Ectodermal cell (in vitro differentiated cells): Measurements from ENCODE around the gene SRRM3.
"Not testable (repeated sequence)": the region's sequence is repeated elsewhere in the genome, so short reads cannot be mapped to it uniquely, and the experiment has no call there.

ENCODE experiments used
- H3K27ac ChIP-seq: 2 replicates; pipeline ENCODE4 v1.7.0; 2013; ENCODE audit warnings: mild to moderate bottlenecking, low read depth, low read length; ENCODE audit not compliant: insufficient read depth, poor library complexity, severe bottlenecking
- H3K27me3 ChIP-seq: 2 replicates; pipeline ENCODE4 v1.7.0; 2013; ENCODE audit warnings: mild to moderate bottlenecking, low read length; ENCODE audit not compliant: insufficient read depth, control insufficient read depth, poor library complexity, severe bottlenecking
- H3K36me3 ChIP-seq: one replicate; pipeline ENCODE4 v1.7.0; 2013; ENCODE audit warnings: low read length; ENCODE audit not compliant: control insufficient read depth, insufficient read depth
- H3K4me1 ChIP-seq: one replicate; pipeline ENCODE4 v1.7.0; 2013; ENCODE audit warnings: low read length; ENCODE audit not compliant: control insufficient read depth, insufficient read depth
- H3K4me3 ChIP-seq: 2 replicates; pipeline ENCODE4 v1.7.0; 2013; ENCODE audit warnings: low read depth, low read length, control low read depth; ENCODE audit not compliant: insufficient read depth
- H3K9me3 ChIP-seq: 2 replicates; pipeline ENCODE4 v1.7.0; 2013; ENCODE audit warnings: mild to moderate bottlenecking, low read length, moderate library complexity; ENCODE audit not compliant: control insufficient read depth
- WGBS, 2 experiments: methylation state at CpG; one replicate each; pipeline ENCODE4 v1.1.7; 2013; ENCODE audit warnings: missing lambda C conversion rate in 2 of 2; 5-methylcytosine and 5-hydroxymethylcytosine counted together

SRRM3 gene

GRCh38 chr7:76191783-76192240, 9.9 kb upstream of the SRRM3 start:
- Histone ChIP-seq H3K27me3 (no peaks in the 10 kb centered on the region), H3K9me3 (no peaks in the 10 kb centered on the region), H3K27ac (no peak overlapping the region), H3K36me3 (no peaks in the 10 kb centered on the region), H3K4me1 (no peaks in the 10 kb centered on the region), H3K4me3 (no peak overlapping the region)
- whole genome bisulfite sequencing, 2 experiments: 11 to 38% methylated on average over 3 of the region's 3 CpGs

GRCh38 chr7:76193466-76193865, 8.2 kb upstream of the SRRM3 start:
- Histone ChIP-seq H3K4me3 (no peak overlapping the region), H3K9me3 (no peaks in the 10 kb centered on the region), H3K36me3 (no peaks in the 10 kb centered on the region), H3K27ac (no peak overlapping the region), H3K27me3 (no peaks in the 10 kb centered on the region), H3K4me1 (no peaks in the 10 kb centered on the region)
- WGBS, 2 experiments: 91 to 93% methylated on average over 4 of the region's 4 CpGs

- no peaks in the 10 kb centered on the region for H3K36me3 ChIP-seq
- H3K4me1 ChIP-seq: no peaks in the 10 kb centered on the region
- H3K9me3 ChIP-seq: no peaks in the 10 kb centered on the region
- WGBS, 2 experiments: 64 to 76% methylated on average over 5 of the region's 5 CpGs
- no peak overlapping the region for H3K27ac ChIP-seq
- no peaks in the 10 kb centered on the region for H3K27me3 ChIP-seq
- no peak overlapping the region for H3K4me3 ChIP-seq
Measured at GRCh38 chr7:76193883-76194282, 7.8 kb upstream of the SRRM3 start.

GRCh38 chr7:76196786-76197185, 4.9 kb upstream of the SRRM3 start:
- H3K27ac ChIP-seq: no peak overlapping the region
- 93 to 95% methylated on average over 10 of the region's 10 CpGs for WGBS, 2 experiments
- no peaks in the 10 kb centered on the region for H3K27me3 ChIP-seq
- H3K4me3 ChIP-seq: no peak overlapping the region
- no peaks in the 10 kb centered on the region for H3K4me1 ChIP-seq
- no peaks in the 10 kb centered on the region for H3K9me3 ChIP-seq
- H3K36me3 ChIP-seq: no peaks in the 10 kb centered on the region

- 29 to 49% methylated on average over 4 of the region's 4 CpGs for WGBS, 2 experiments
- H3K9me3 ChIP-seq: no peaks in the 10 kb centered on the region
- H3K27ac ChIP-seq: no peak overlapping the region
- H3K4me1 ChIP-seq: peaks cover 12% of the 10 kb centered on the region
- no peaks in the 10 kb centered on the region for H3K36me3 ChIP-seq
- peaks cover 1% of the 10 kb centered on the region for H3K27me3 ChIP-seq
- no peak overlapping the region for H3K4me3 ChIP-seq
Measured at GRCh38 chr7:76198202-76198601, 3.5 kb upstream of the SRRM3 start.

- 34 to 47% methylated on average over 7 to 8 of the region's 8 CpGs for WGBS, 2 experiments
- peaks cover 6% of the 10 kb centered on the region for H3K27me3 ChIP-seq
- no peaks in the 10 kb centered on the region for H3K36me3 ChIP-seq
- no peak overlapping the region for H3K27ac ChIP-seq
- H3K9me3 ChIP-seq: no peaks in the 10 kb centered on the region
- no peak overlapping the region for H3K4me3 ChIP-seq
- peaks cover 12% of the 10 kb centered on the region for H3K4me1 ChIP-seq
Measured at GRCh38 chr7:76202666-76203030, 952 bp downstream of the SRRM3 start.

- H3K36me3 ChIP-seq: no peaks in the 10 kb centered on the region
- no peaks in the 10 kb centered on the region for H3K9me3 ChIP-seq
- 71 to 81% methylated on average over 2 of the region's 2 CpGs for WGBS, 2 experiments
- H3K4me3 ChIP-seq: no peak overlapping the region
- H3K4me1 ChIP-seq: peaks cover 12% of the 10 kb centered on the region
- peaks cover 6% of the 10 kb centered on the region for H3K27me3 ChIP-seq
- no peak overlapping the region for H3K27ac ChIP-seq
Measured at GRCh38 chr7:76204147-76204546, 2.5 kb downstream of the SRRM3 start.

- Histone ChIP-seq H3K9me3 (no peaks in the 10 kb centered on the region), H3K4me3 (no peak overlapping the region), H3K27ac (no peak overlapping the region), H3K36me3 (no peaks in the 10 kb centered on the region), H3K27me3 (peaks cover 6% of the 10 kb centered on the region), H3K4me1 (peaks cover 12% of the 10 kb centered on the region)
- WGBS, 2 experiments: 83 to 84% methylated on average over 12 of the region's 12 CpGs
Measured at GRCh38 chr7:76206633-76207032, 4.9 kb downstream of the SRRM3 start.

- no peaks in the 10 kb centered on the region for H3K27me3 ChIP-seq
Measured at GRCh38 chr7:76209310-76209709, 7.6 kb downstream of the SRRM3 start.

GRCh38 chr7:76211216-76211615, 9.5 kb downstream of the SRRM3 start:
- Histone ChIP-seq H3K27me3 (no peaks in the 10 kb centered on the region), H3K4me3 (no peak overlapping the region), H3K9me3 (no peaks in the 10 kb centered on the region), H3K4me1 (peaks cover 2% of the 10 kb centered on the region), H3K27ac (no peak overlapping the region), H3K36me3 (no peaks in the 10 kb centered on the region)
- 84 to 85% methylated on average over 11 of the region's 11 CpGs for WGBS, 2 experiments

More at GRCh38 chr7:76209310-76209709, 7.6 kb downstream of the SRRM3 start:
- H3K9me3 ChIP-seq: no peaks in the 10 kb centered on the region
- no peak overlapping the region for H3K27ac ChIP-seq
- 75 to 78% methylated on average over 1 of the region's 1 CpG for WGBS, 2 experiments
- H3K4me3 ChIP-seq: no peak overlapping the region
- H3K4me1 ChIP-seq: no peaks in the 10 kb centered on the region
- no peaks in the 10 kb centered on the region for H3K36me3 ChIP-seq

- H3K27me3 ChIP-seq, H3K4me3 ChIP-seq, H3K36me3 ChIP-seq, H3K27ac ChIP-seq, H3K9me3 ChIP-seq: not testable (repeated sequence)
- 86 to 94% methylated on average over 2 to 3 of the region's 4 CpGs for WGBS, 2 experiments
- H3K4me1 ChIP-seq: peaks cover 32% of the 10 kb centered on the region
Measured at GRCh38 chr7:76215349-76215748, 13.7 kb downstream of the SRRM3 start.
